ENCODE results near the gene DMRTB1. TPM values are rescaled to one million over a fixed set of nuclear protein-coding genes. Genes with fewer than 3 reads are reported as not detected.

The DMRTB1 gene
- total and polyA plus RNA-seq, 2 of the 8 experiments (the other 6 are each of a cell fraction or from before 2014, with no cell fraction given) = 0.06 to 0.35 TPM

DNA sequence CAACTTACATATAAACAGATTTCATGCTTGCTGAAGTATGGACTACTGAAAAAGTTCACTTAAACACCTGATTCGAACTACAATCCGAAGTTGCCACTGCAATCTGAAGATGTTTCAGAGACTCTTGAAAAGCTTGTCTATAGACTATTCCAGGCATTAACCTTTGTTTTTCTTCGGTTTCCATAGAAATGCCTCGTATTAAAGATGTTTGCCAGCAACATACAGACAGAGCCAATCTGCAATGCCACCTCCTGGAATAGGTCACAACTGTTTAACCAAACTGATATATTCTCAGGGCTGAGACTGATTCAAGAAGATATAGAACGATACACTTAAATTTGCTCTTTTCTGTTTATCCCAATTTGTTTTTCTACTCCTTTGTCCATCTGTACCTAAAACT lies 28.9 kb upstream of the DMRTB1 start (continued):
- TF ChIP-seq, protein P1, sequence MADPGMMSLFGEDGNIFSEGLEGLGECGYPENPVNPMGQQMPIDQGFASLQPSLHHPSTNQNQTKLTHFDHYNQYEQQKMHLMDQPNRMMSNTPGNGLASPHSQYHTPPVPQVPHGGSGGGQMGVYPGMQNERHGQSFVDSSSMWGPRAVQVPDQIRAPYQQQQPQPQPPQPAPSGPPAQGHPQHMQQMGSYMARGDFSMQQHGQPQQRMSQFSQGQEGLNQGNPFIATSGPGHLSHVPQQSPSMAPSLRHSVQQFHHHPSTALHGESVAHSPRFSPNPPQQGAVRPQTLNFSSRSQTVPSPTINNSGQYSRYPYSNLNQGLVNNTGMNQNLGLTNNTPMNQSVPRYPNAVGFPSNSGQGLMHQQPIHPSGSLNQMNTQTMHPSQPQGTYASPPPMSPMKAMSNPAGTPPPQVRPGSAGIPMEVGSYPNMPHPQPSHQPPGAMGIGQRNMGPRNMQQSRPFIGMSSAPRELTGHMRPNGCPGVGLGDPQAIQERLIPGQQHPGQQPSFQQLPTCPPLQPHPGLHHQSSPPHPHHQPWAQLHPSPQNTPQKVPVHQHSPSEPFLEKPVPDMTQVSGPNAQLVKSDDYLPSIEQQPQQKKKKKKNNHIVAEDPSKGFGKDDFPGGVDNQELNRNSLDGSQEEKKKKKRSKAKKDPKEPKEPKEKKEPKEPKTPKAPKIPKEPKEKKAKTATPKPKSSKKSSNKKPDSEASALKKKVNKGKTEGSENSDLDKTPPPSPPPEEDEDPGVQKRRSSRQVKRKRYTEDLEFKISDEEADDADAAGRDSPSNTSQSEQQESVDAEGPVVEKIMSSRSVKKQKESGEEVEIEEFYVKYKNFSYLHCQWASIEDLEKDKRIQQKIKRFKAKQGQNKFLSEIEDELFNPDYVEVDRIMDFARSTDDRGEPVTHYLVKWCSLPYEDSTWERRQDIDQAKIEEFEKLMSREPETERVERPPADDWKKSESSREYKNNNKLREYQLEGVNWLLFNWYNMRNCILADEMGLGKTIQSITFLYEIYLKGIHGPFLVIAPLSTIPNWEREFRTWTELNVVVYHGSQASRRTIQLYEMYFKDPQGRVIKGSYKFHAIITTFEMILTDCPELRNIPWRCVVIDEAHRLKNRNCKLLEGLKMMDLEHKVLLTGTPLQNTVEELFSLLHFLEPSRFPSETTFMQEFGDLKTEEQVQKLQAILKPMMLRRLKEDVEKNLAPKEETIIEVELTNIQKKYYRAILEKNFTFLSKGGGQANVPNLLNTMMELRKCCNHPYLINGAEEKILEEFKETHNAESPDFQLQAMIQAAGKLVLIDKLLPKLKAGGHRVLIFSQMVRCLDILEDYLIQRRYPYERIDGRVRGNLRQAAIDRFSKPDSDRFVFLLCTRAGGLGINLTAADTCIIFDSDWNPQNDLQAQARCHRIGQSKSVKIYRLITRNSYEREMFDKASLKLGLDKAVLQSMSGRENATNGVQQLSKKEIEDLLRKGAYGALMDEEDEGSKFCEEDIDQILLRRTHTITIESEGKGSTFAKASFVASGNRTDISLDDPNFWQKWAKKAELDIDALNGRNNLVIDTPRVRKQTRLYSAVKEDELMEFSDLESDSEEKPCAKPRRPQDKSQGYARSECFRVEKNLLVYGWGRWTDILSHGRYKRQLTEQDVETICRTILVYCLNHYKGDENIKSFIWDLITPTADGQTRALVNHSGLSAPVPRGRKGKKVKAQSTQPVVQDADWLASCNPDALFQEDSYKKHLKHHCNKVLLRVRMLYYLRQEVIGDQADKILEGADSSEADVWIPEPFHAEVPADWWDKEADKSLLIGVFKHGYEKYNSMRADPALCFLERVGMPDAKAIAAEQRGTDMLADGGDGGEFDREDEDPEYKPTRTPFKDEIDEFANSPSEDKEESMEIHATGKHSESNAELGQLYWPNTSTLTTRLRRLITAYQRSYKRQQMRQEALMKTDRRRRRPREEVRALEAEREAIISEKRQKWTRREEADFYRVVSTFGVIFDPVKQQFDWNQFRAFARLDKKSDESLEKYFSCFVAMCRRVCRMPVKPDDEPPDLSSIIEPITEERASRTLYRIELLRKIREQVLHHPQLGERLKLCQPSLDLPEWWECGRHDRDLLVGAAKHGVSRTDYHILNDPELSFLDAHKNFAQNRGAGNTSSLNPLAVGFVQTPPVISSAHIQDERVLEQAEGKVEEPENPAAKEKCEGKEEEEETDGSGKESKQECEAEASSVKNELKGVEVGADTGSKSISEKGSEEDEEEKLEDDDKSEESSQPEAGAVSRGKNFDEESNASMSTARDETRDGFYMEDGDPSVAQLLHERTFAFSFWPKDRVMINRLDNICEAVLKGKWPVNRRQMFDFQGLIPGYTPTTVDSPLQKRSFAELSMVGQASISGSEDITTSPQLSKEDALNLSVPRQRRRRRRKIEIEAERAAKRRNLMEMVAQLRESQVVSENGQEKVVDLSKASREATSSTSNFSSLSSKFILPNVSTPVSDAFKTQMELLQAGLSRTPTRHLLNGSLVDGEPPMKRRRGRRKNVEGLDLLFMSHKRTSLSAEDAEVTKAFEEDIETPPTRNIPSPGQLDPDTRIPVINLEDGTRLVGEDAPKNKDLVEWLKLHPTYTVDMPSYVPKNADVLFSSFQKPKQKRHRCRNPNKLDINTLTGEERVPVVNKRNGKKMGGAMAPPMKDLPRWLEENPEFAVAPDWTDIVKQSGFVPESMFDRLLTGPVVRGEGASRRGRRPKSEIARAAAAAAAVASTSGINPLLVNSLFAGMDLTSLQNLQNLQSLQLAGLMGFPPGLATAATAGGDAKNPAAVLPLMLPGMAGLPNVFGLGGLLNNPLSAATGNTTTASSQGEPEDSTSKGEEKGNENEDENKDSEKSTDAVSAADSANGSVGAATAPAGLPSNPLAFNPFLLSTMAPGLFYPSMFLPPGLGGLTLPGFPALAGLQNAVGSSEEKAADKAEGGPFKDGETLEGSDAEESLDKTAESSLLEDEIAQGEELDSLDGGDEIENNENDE (IDR thresholded peaks at IDR 0.05; ENCODE audit: insufficient replicate concordance, low read length) = no peak
- TF ChIP-seq POU5F1 (IDR thresholded peaks at IDR 0.05; ENCODE audit: low read depth, low read length) (no peak), SP1 (IDR thresholded peaks at IDR 0.05; ENCODE audit: low read depth, low read length) (no peak), KDM4A (IDR thresholded peaks at IDR 0.05; ENCODE audit: low read depth, low read length, severe bottlenecking) (no peak), NANOG (IDR thresholded peaks at IDR 0.05; ENCODE audit: insufficient read depth, low read depth, low read length, poor library complexity, severe bottlenecking) (no peak), TAF7 (optimal IDR thresholded peaks at IDR 0.05; ENCODE audit: borderline replicate concordance, low read depth, low read length) (peak; percentile 23), MAFK (IDR thresholded peaks at IDR 0.05; ENCODE audit: low read depth, low read length) (no peak), POLR2A (IDR thresholded peaks at IDR 0.05; ENCODE audit: control extremely low read depth in 1 of 2, low read depth in 2 of 2, low read length in 2 of 2) (peak in 1 of 2 experiments; percentile 7; a peak in 1 of 3 replicates), EZH2 (IDR thresholded peaks at IDR 0.05; ENCODE audit: low read depth, low read length, severe bottlenecking) (no peak), ATF3 (IDR thresholded peaks at IDR 0.05; ENCODE audit: insufficient read depth, low read depth, low read length) (no peak)
